B cell (primary cell): ENCODE data around the gene TTLL10. TPM values are rescaled to one million over a fixed set of nuclear protein-coding genes. Genes with fewer than 3 reads are reported as not detected.
"Not testable (repeated sequence)": the region's sequence is repeated elsewhere in the genome, so short reads cannot be mapped to it uniquely, and the experiment has no call there.

Experiments used
- ATAC-seq: fragments of 200-7000 bp; cut with Tn5 transposase; one replicate; pipeline ENCODE4 v1.10.0; 2021; ENCODE audit warnings: low read depth, mild to moderate bottlenecking, moderate number of reproducible peaks, moderate library complexity
- CTCF ChIA-PET: fragments of 350-600 bp; sonication (Branson Sonifier 250); formaldehyde crosslinking; loops from one replicate; lab custom pipeline; 2021; ENCODE audit warnings: antibody characterized with exemption, inconsistent platforms; lab: Charles Lee
- POLR2A ChIA-PET: fragments of 350-600 bp; sonication (Branson Sonifier 250); formaldehyde crosslinking; loops from one replicate; lab custom pipeline; 2021; ENCODE audit warnings: antibody characterized with exemption; lab: Charles Lee
- DNase-seq: peaks from one replicate; pipeline ENCODE4 v3.0.0; 2013
- H2AFZ ChIP-seq: 2 replicates; pipeline ENCODE4 v1.6.1; 2012; ENCODE audit warnings: mild to moderate bottlenecking, low read depth, low read length; ENCODE audit not compliant: insufficient read depth, poor library complexity, severe bottlenecking
- H3K27ac ChIP-seq, 2 donors: 1 replicate in 1 of 2; 2 replicates in 1 of 2; pipeline ENCODE4 v1.5.1; 2012 to 2013; ENCODE audit warnings: low read length in 2 of 2, mild to moderate bottlenecking in 2 of 2, moderate library complexity in 1 of 2
- H3K27me3 ChIP-seq, 4 experiments: fragments of 200-600 bp in 1 of 4; sonication (generic) in 1 of 4; replicated peaks in 1 of 4; 1 replicate in 2 of 4; 2 replicates in 2 of 4; pipeline versions ENCODE4 v1.6.1 to v1.7.0; 2013 to 2016; ENCODE audit warnings: low read length in 3 of 4, mild to moderate bottlenecking in 2 of 4, mixed read lengths in 1 of 4, moderate library complexity in 1 of 4; ENCODE audit not compliant: insufficient read depth in 4 of 4, control insufficient read depth in 3 of 4; ENCODE audit errors: control extremely low read depth in 1 of 4
- H3K36me3 ChIP-seq, 2 experiments: replicated peaks in 1 of 2; 1 replicate in 1 of 2; 2 replicates in 1 of 2; pipeline versions ENCODE4 v1.6.1 to v1.7.1; 2013; ENCODE audit warnings: low read length in 1 of 2; ENCODE audit not compliant: insufficient read depth in 2 of 2, control insufficient read depth in 1 of 2; ENCODE audit errors: control extremely low read depth in 1 of 2, extremely low read depth in 1 of 2
- H3K4me1 ChIP-seq, 2 donors: fragments of 200-600 bp in 1 of 2; sonication (generic) in 1 of 2; 1 replicate in 1 of 2; 2 replicates in 1 of 2; pipeline versions ENCODE4 v1.5.1 to v1.6.1; 2013 to 2017; ENCODE audit warnings: low read length in 2 of 2; ENCODE audit not compliant: control insufficient read depth in 2 of 2, insufficient read depth in 2 of 2
- H3K4me2 ChIP-seq: replicated peaks from 2 replicates; pipeline ENCODE3; 2012; ENCODE audit warnings: mild to moderate bottlenecking, low read depth, low read length; ENCODE audit not compliant: poor library complexity, severe bottlenecking
- H3K4me3 ChIP-seq, 5 experiments: fragments of 200-600 bp in 1 of 5; sonication (generic) in 1 of 5; 1 replicate in 3 of 5; 2 replicates in 2 of 5; pipeline versions ENCODE4 v1.5.1 to v1.7.0; 2011 to 2016; ENCODE audit warnings: low read length in 4 of 5, mild to moderate bottlenecking in 4 of 5, low read depth in 2 of 5, control low read depth in 1 of 5, moderate library complexity in 1 of 5; ENCODE audit not compliant: insufficient read depth in 1 of 5; ENCODE audit errors: control extremely low read depth in 1 of 5, extremely low read depth in 1 of 5
- H3K79me2 ChIP-seq: fragments of 200-600 bp; sonication (generic); one replicate; pipeline ENCODE4 v1.6.0; 2016; ENCODE audit warnings: low read length; ENCODE audit not compliant: control insufficient read depth, insufficient read depth
- H3K9ac ChIP-seq: fragments of 200-600 bp; sonication (generic); 2 replicates; pipeline ENCODE4 v1.6.1; 2017; ENCODE audit warnings: mild to moderate bottlenecking, low read length, moderate library complexity
- H3K9me3 ChIP-seq, 3 donors: one replicate each; pipeline versions ENCODE4 v1.6.1 to v1.7.1; 2013; ENCODE audit warnings: low read length in 2 of 3; ENCODE audit not compliant: control insufficient read depth in 2 of 3, insufficient read depth in 1 of 3; ENCODE audit errors: control extremely low read depth in 1 of 3
- H4K20me1 ChIP-seq: 2 replicates; pipeline ENCODE4 v1.6.0; 2012; ENCODE audit warnings: mild to moderate bottlenecking, low read length; ENCODE audit not compliant: insufficient read depth, control insufficient read depth, poor library complexity, severe bottlenecking
- H3K27ac Mint-ChIP-seq: one replicate; pipeline ENCODE4 v1.8.0; 2021; ENCODE audit warnings: mixed read lengths
- H3K27me3 Mint-ChIP-seq: one replicate; pipeline ENCODE4 v1.8.0; 2021; ENCODE audit warnings: mixed read lengths
- H3K4me1 Mint-ChIP-seq: one replicate; pipeline ENCODE4 v1.8.0; 2021; ENCODE audit warnings: mixed read lengths
- H3K4me3 Mint-ChIP-seq: one replicate; pipeline ENCODE4 v1.8.0; 2021; ENCODE audit warnings: mixed read lengths
- H3K9me3 Mint-ChIP-seq: one replicate; pipeline ENCODE4 v1.8.0; 2022; ENCODE audit warnings: mixed read lengths; ENCODE audit not compliant: insufficient read depth
- EZH2 ChIP-seq: IDR thresholded peaks from 2 replicates; pipeline ENCODE4 v1.6.1; 2012; ENCODE audit warnings: borderline replicate concordance, low read depth, mild to moderate bottlenecking, moderate library complexity, low read length; ENCODE audit not compliant: insufficient read depth, poor library complexity, severe bottlenecking
- WGBS: methylation state at CpG from one replicate; pipeline ENCODE4 v1.1.5; 2013; ENCODE audit warnings: missing lambda C conversion rate; ENCODE audit not compliant: insufficient coverage; 5-methylcytosine and 5-hydroxymethylcytosine counted together
- intact Hi-C: fragments of 100-400 bp; cut with micrococcal nuclease; formaldehyde crosslinking; loops from one replicate; pipeline ENCODE4 v1.10.0; 2022
- polyA plus RNA-seq: library from polyadenylated mRNA; depleted of rRNA; stranded (reverse); fragments of >200 nt; gene quantifications from 2 replicates; pipeline ENCODE4 v1.2.3, GENCODE V29; 2012
- total RNA-seq, 2 donors: library from RNA; stranded (reverse); fragments of 120-200 nt in 1 of 2; gene quantifications; 1 replicate in 1 of 2; 2 replicates in 1 of 2; pipeline versions ENCODE4 v1.2.3 to v1.2.4, GENCODE V29; 2013 to 2022
- TF ChIP-seq, protein P1 (sequence below): fragments of 200-600 bp; IDR thresholded peaks from one replicate; pipeline ENCODE4 v1.8.0; 2022; ENCODE audit warnings: antibody characterized with exemption, mild to moderate bottlenecking

The TTLL10 gene
- total and polyA plus RNA-seq, 2 donors (not counting 1 experiment from before 2014, with no cell fraction given): 0.37 to 0.45 TPM

DNA sequence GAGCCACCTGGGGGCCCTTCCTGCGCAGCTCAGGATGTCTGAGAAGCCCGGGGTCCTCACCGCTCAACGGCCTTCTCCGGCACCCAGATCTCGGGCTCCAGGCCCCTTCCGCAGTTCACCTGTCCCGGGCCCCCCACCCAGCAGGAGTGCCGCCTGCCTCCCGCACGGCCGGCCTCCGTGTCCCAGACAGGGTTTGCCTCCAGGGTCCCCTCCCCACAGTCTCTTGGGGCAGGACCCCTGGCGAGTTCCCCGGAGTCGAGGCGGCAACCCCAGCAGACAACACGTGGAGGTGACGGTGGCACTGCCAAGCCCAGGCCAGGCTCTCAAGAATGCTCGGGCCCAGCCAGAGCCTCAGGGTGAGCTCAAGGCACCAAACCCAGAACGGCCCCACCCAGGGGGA is 22.4 kb upstream of the TTLL10 start:
- Histone ChIP-seq H3K4me2 (no peak overlapping the region), H3K27ac (no peak overlapping the region), H4K20me1 (no peaks in the 10 kb centered on the region), H3K36me3 (no peaks in the 10 kb centered on the region), H3K9me3 (peaks cover 0 to 31% (median 0%) of the 10 kb centered on the region in 3 donors), H3K4me1 (no peaks in the 10 kb centered on the region), H3K27me3 (no peaks in the 10 kb centered on the region), H2AFZ (no peak overlapping the region), H3K9ac (no peak overlapping the region), H3K4me3 (no peak overlapping the region), H3K79me2 (no peaks in the 10 kb centered on the region)
- Mint-ChIP-seq H3K9me3 (peaks cover 6% of the 10 kb centered on the region), H3K27me3 (no peaks in the 10 kb centered on the region), H3K27ac (no peak overlapping the region), H3K4me1 (no peaks in the 10 kb centered on the region), H3K4me3 (no peak overlapping the region)
- TF ChIP-seq, protein P1, sequence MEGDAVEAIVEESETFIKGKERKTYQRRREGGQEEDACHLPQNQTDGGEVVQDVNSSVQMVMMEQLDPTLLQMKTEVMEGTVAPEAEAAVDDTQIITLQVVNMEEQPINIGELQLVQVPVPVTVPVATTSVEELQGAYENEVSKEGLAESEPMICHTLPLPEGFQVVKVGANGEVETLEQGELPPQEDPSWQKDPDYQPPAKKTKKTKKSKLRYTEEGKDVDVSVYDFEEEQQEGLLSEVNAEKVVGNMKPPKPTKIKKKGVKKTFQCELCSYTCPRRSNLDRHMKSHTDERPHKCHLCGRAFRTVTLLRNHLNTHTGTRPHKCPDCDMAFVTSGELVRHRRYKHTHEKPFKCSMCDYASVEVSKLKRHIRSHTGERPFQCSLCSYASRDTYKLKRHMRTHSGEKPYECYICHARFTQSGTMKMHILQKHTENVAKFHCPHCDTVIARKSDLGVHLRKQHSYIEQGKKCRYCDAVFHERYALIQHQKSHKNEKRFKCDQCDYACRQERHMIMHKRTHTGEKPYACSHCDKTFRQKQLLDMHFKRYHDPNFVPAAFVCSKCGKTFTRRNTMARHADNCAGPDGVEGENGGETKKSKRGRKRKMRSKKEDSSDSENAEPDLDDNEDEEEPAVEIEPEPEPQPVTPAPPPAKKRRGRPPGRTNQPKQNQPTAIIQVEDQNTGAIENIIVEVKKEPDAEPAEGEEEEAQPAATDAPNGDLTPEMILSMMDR: no peak
- no peak for TF ChIP-seq EZH2
- ChIA-PET CTCF (no interaction called here), POLR2A (no interaction called here)
- no peak for DNase-seq
- intact Hi-C loops: no loop called here
- no peak for ATAC-seq
- WGBS: 98% methylated on average over 21 of the region's 21 CpGs

DNA sequence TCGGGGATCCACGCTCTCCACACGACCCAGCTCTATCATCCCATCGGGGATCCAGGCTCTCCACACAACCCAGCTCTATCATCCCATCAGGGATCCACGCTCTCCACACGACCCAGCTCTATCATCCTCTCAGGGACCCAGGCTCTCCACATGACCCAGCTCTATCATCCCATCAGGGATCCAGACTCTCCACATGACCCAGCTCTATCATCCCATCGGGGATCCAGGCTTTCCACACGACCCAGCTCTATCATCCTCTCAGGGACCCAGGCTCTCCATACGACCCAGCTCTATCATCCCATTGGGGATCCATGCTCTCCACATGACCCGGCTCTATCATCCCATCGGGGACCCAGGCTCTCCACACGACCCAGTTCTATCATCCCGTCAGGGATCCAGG is 21.2 kb upstream of the TTLL10 start:
- peak overlapping the region in 1 of 2 donors; percentile 44 for H3K27ac ChIP-seq
- ATAC-seq, intact Hi-C loops, H3K4me1 ChIP-seq, H3K27me3 ChIP-seq, H4K20me1 ChIP-seq, H3K9me3 Mint-ChIP-seq, H3K27me3 Mint-ChIP-seq, H3K4me3 ChIP-seq, H3K4me2 ChIP-seq, H2AFZ ChIP-seq, H3K36me3 ChIP-seq, H3K79me2 ChIP-seq, H3K9ac ChIP-seq, H3K4me1 Mint-ChIP-seq, DNase-seq, H3K4me3 Mint-ChIP-seq: not testable (repeated sequence)
- CTCF ChIA-PET: interaction anchor here (1.1 kb wide), 1 partner anchor 22 kb away, joined by 3 read pairs; no protein-coding TSS in a partner anchor
- WGBS: 95% methylated on average over 13 of the region's 13 CpGs
- peak overlapping the region; percentile 76 for H3K27ac Mint-ChIP-seq
- peaks cover 0 to 34% (median 0%) of the 10 kb centered on the region in 3 donors for H3K9me3 ChIP-seq
- POLR2A ChIA-PET: interaction anchor here (0.7 kb wide), 1 partner anchor 35 kb away, joined by 3 read pairs; no protein-coding TSS in a partner anchor

DNA sequence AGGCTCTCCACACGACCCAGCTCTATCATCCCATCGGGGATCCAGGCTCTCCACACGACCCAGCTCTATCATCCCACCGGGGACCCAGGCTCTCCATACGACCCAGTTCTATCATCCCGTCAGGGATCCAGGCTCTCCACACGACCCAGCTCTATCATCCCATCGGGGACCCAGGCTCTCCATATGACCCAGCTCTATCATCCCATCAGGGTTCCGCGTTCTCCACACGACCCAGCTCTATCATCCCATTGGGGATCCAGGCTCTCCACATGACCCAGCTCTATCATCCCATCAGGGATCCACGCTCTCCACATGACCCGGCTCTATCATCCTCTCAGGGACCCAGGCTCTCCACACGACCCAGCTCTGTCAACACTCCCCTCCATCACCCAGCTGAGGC is 20.5 kb upstream of the TTLL10 start:
- intact Hi-C loops, H3K9me3 Mint-ChIP-seq, H3K27me3 ChIP-seq, H3K9ac ChIP-seq, ATAC-seq, H3K36me3 ChIP-seq, H3K4me3 ChIP-seq, H3K4me3 Mint-ChIP-seq, POLR2A ChIA-PET, H3K27me3 Mint-ChIP-seq, H3K4me1 Mint-ChIP-seq, H3K4me2 ChIP-seq, H4K20me1 ChIP-seq, H3K79me2 ChIP-seq, DNase-seq, H2AFZ ChIP-seq: not testable (repeated sequence)
- WGBS: 96% methylated on average over 13 of the region's 14 CpGs
- CTCF ChIA-PET: interaction anchor here (1.1 kb wide), 1 partner anchor 23 kb away, joined by 3 read pairs; no protein-coding TSS in a partner anchor
- Histone ChIP-seq H3K4me1 (peaks cover 2 to 12% of the 10 kb centered on the region in 2 donors), H3K27ac (peak overlapping the region in 1 of 2 donors; percentile 44), H3K9me3 (peaks cover 0 to 34% (median 0%) of the 10 kb centered on the region in 3 donors)
- peak overlapping the region; percentile 77 for H3K27ac Mint-ChIP-seq
